ENCODE measurements around the gene METTL4. TPM values are rescaled to one million over a fixed set of nuclear protein-coding genes. Genes with fewer than 3 reads are reported as not detected.

METTL4 gene
- total RNA-seq: 16.7 TPM

GRCh38 chr18:2571200-2572170 is at the start of gene METTL4, which contains the start of gene NDC80:
METTL4 (minus strand) TSS chr18:2571505; CDS start chr18:2567216, 4,289 bp downstream.
NDC80 (plus strand) TSS chr18:2571557; CDS start chr18:2572986, 1,429 bp downstream.
- DNase-seq (ENCODE audit: low spot score in 2 of 2): peak; percentile 50 to 72
- FAIRE-seq: no peak

- FAIRE-seq: no peak
- DNase-seq (ENCODE audit: low spot score in 2 of 2): no peak
Observed at GRCh38 chr18:2618009-2618408, 46.7 kb upstream of the METTL4 start.

GRCh38 chr18:2617401-2617998 is 46.2 kb upstream of the METTL4 start:
- FAIRE-seq (no peak), DNase-seq (ENCODE audit: low spot score in 2 of 2) (no peak)

GRCh38 chr18:2612996-2613395 is 41.7 kb upstream of the METTL4 start:
- FAIRE-seq: no peak
- no peak for DNase-seq (ENCODE audit: low spot score in 2 of 2)

- FAIRE-seq: no peak
- no peak for DNase-seq (ENCODE audit: low spot score in 2 of 2)
Observed at GRCh38 chr18:2610549-2610948, 39.2 kb upstream of the METTL4 start.

- FAIRE-seq: no peak
Observed at GRCh38 chr18:2609604-2610003, 38.3 kb upstream of the METTL4 start.

GRCh38 chr18:2606335-2606734 is 35.0 kb upstream of the METTL4 start:
- FAIRE-seq (no peak), DNase-seq (ENCODE audit: low spot score in 2 of 2) (no peak)

More at GRCh38 chr18:2609604-2610003, 38.3 kb upstream of the METTL4 start:
- DNase-seq (ENCODE audit: low spot score in 2 of 2): no peak

GRCh38 chr18:2602844-2603243 is 31.5 kb upstream of the METTL4 start:
- DNase-seq (ENCODE audit: low spot score in 2 of 2) (no peak), FAIRE-seq (no peak)

- no peak for FAIRE-seq
- no peak for DNase-seq (ENCODE audit: low spot score in 2 of 2)
Observed at GRCh38 chr18:2597639-2598038, 26.3 kb upstream of the METTL4 start.

- FAIRE-seq: no peak
- no peak for DNase-seq (ENCODE audit: low spot score in 2 of 2)
Observed at GRCh38 chr18:2590303-2590702, 19.0 kb upstream of the METTL4 start.

- no peak for FAIRE-seq
- DNase-seq (ENCODE audit: low spot score in 2 of 2): no peak
Observed at GRCh38 chr18:2589345-2590068, 18.2 kb upstream of the METTL4 start.

GRCh38 chr18:2588666-2589344 is 17.5 kb upstream of the METTL4 start:
- DNase-seq (ENCODE audit: low spot score in 2 of 2) (no peak), FAIRE-seq (no peak)

- DNase-seq (ENCODE audit: low spot score in 2 of 2): no peak
- FAIRE-seq: no peak
Observed at GRCh38 chr18:2587788-2588187, 16.5 kb upstream of the METTL4 start.

GRCh38 chr18:2573408-2573807 is 2.1 kb upstream of the METTL4 start:
- no peak for FAIRE-seq
- no peak for DNase-seq (ENCODE audit: low spot score in 2 of 2)

GRCh38 chr18:2572892-2573291 is 1.6 kb upstream of the METTL4 start:
- DNase-seq (ENCODE audit: low spot score in 2 of 2) (no peak), FAIRE-seq (no peak)

- no peak for FAIRE-seq
Observed at GRCh38 chr18:2572171-2572569, 865 bp upstream of the METTL4 start.

GRCh38 chr18:2570772-2571199 is 519 bp downstream of the METTL4 start:
- peak; percentile 24 to 64 for DNase-seq (ENCODE audit: low spot score in 2 of 2)
- FAIRE-seq: no peak

More at GRCh38 chr18:2572171-2572569, 865 bp upstream of the METTL4 start:
- no peak for DNase-seq (ENCODE audit: low spot score in 2 of 2)

GRCh38 chr18:2569338-2570207 is 1.7 kb downstream of the METTL4 start:
- FAIRE-seq (no peak), DNase-seq (ENCODE audit: low spot score in 2 of 2) (no peak)

- FAIRE-seq (no peak), DNase-seq (ENCODE audit: low spot score in 2 of 2) (no peak)
Observed at GRCh38 chr18:2568605-2569004, 2.7 kb downstream of the METTL4 start.

Measured in frontal cortex (tissue), 4 donors.